Loucy (cell line): Measurements from ENCODE around the gene TSPO2.

Experiments
- H2AFZ ChIP-seq: fragments of 200-600 bp; sonication (generic); 2 replicates; pipeline ENCODE4 v1.6.0; 2016; ENCODE audit warnings: antibody characterized with exemption, mild to moderate bottlenecking, low read length, moderate library complexity
- H3F3A ChIP-seq: fragments of 200-600 bp; 2 replicates; pipeline ENCODE4 v1.6.0; 2016; ENCODE audit warnings: antibody characterized with exemption, low read depth, mild to moderate bottlenecking
- H3K27me3 ChIP-seq: fragments of 200-600 bp; sonication (generic); 2 replicates; pipeline ENCODE4 v1.6.1; 2014; ENCODE audit warnings: low read length, mild to moderate bottlenecking; ENCODE audit not compliant: insufficient read depth, poor library complexity, severe bottlenecking
- H3K36me3 ChIP-seq: fragments of 200-600 bp; sonication (generic); 2 replicates; pipeline ENCODE4 v1.6.1; 2016; ENCODE audit warnings: low read length; ENCODE audit not compliant: insufficient read depth
- H3K4me1 ChIP-seq: fragments of 200-600 bp; sonication (generic); 2 replicates; pipeline ENCODE4 v1.5.1; 2014; ENCODE audit warnings: low read length, mild to moderate bottlenecking; ENCODE audit not compliant: insufficient read depth, poor library complexity, severe bottlenecking
- H3K4me2 ChIP-seq: fragments of 200-600 bp; sonication (generic); 2 replicates; pipeline ENCODE4 v1.6.0; 2014; ENCODE audit warnings: antibody characterized with exemption, low read length, low read depth, mild to moderate bottlenecking; ENCODE audit not compliant: poor library complexity, severe bottlenecking
- H3K4me3 ChIP-seq: fragments of 200-600 bp; sonication (generic); 2 replicates; pipeline ENCODE4 v1.5.1; 2014; ENCODE audit warnings: low read length, mild to moderate bottlenecking, mixed read lengths; ENCODE audit not compliant: poor library complexity, severe bottlenecking
- H3K79me2 ChIP-seq: fragments of 200-600 bp; sonication (generic); 2 replicates; pipeline ENCODE4 v1.6.1; 2014; ENCODE audit warnings: low read length; ENCODE audit not compliant: insufficient read depth
- H3K9ac ChIP-seq: fragments of 200-600 bp; sonication (generic); 2 replicates; pipeline ENCODE4 v1.6.0; 2014; ENCODE audit warnings: mild to moderate bottlenecking, low read depth, low read length, moderate library complexity; ENCODE audit not compliant: poor library complexity, severe bottlenecking
- H3K9me2 ChIP-seq: fragments of 200-600 bp; sonication (generic); replicated peaks from 2 replicates; pipeline ENCODE4 v1.6.1; 2016; ENCODE audit warnings: low read depth, low read length, mixed read lengths
- H3K9me3 ChIP-seq: fragments of 200-600 bp; sonication (generic); 2 replicates; pipeline ENCODE4 v1.6.1; 2014; ENCODE audit warnings: mild to moderate bottlenecking, antibody characterized with exemption, low read length, low read depth; ENCODE audit not compliant: insufficient read depth
- H4K20me1 ChIP-seq: fragments of 200-600 bp; sonication (generic); 2 replicates; pipeline ENCODE4 v1.6.0; 2014; ENCODE audit warnings: antibody characterized with exemption, low read length, mild to moderate bottlenecking; ENCODE audit not compliant: insufficient read depth, poor library complexity, severe bottlenecking
- CTCF ChIP-seq: fragments of 200-600 bp; sonication (generic); conservative IDR thresholded peaks from 2 replicates; pipeline ENCODE4 v1.5.1; 2014; ENCODE audit warnings: mild to moderate bottlenecking, antibody characterized with exemption, low read length
- EZH2phosphoT487 ChIP-seq: fragments of 200-600 bp; IDR thresholded peaks from 2 replicates; pipeline ENCODE4 v1.6.1; 2018; ENCODE audit warnings: antibody characterized with exemption, mild to moderate bottlenecking, moderate library complexity, borderline replicate concordance

Gene TSPO2

GRCh38 chr6:41036186-41036585, 6.1 kb upstream of the TSPO2 start:
- H4K20me1 ChIP-seq, result no peaks in the 10 kb centered on the region
- no peaks in the 10 kb centered on the region for H3K36me3 ChIP-seq
- peaks cover 10% of the 10 kb centered on the region for H3K4me1 ChIP-seq
- H3K4me3 ChIP-seq, result no peak overlapping the region
- no peaks in the 10 kb centered on the region for H3F3A ChIP-seq
- H3K9ac ChIP-seq, result no peak overlapping the region
- no peaks in the 10 kb centered on the region for H3K27me3 ChIP-seq
- H3K9me3 ChIP-seq, result no peaks in the 10 kb centered on the region
- H3K4me2 ChIP-seq, result no peak overlapping the region
- H3K79me2 ChIP-seq, result no peaks in the 10 kb centered on the region
- no peaks in the 10 kb centered on the region for H3K9me2 ChIP-seq
- no peak overlapping the region for H2AFZ ChIP-seq
- TF ChIP-seq CTCF, result no peak
- no peak for TF ChIP-seq EZH2phosphoT487

GRCh38 chr6:41036601-41037000, 5.7 kb upstream of the TSPO2 start:
- Histone ChIP-seq H3K9ac (no peak overlapping the region), H3K4me3 (no peak overlapping the region), H2AFZ (no peak overlapping the region), H3K9me2 (no peaks in the 10 kb centered on the region), H3K9me3 (no peaks in the 10 kb centered on the region), H3F3A (no peaks in the 10 kb centered on the region), H4K20me1 (no peaks in the 10 kb centered on the region), H3K36me3 (no peaks in the 10 kb centered on the region), H3K4me1 (peaks cover 10% of the 10 kb centered on the region), H3K4me2 (no peak overlapping the region), H3K27me3 (no peaks in the 10 kb centered on the region), H3K79me2 (no peaks in the 10 kb centered on the region)
- TF ChIP-seq CTCF (no peak), EZH2phosphoT487 (no peak)

GRCh38 chr6:41037107-41037900, 5.0 kb upstream of the TSPO2 start:
- H2AFZ ChIP-seq, result no peak overlapping the region
- no peaks in the 10 kb centered on the region for H3F3A ChIP-seq
- H3K4me2 ChIP-seq, result no peak overlapping the region
- H4K20me1 ChIP-seq, result no peaks in the 10 kb centered on the region
- no peak overlapping the region for H3K9ac ChIP-seq
- H3K79me2 ChIP-seq, result no peaks in the 10 kb centered on the region
- H3K4me3 ChIP-seq, result no peak overlapping the region
- H3K9me2 ChIP-seq, result no peaks in the 10 kb centered on the region
- H3K9me3 ChIP-seq, result no peaks in the 10 kb centered on the region
- TF ChIP-seq EZH2phosphoT487 (no peak), CTCF (no peak)
- peaks cover 10% of the 10 kb centered on the region for H3K4me1 ChIP-seq
- H3K36me3 ChIP-seq, result no peaks in the 10 kb centered on the region
- H3K27me3 ChIP-seq, result no peaks in the 10 kb centered on the region
